PC-9 (cell line): Measurements from ENCODE around the gene ZNF555. TPM values are rescaled to one million over a fixed set of nuclear protein-coding genes. Genes with fewer than 3 reads are reported as not detected.

Experiments
- BruUV-seq: library from RNA; stranded (reverse); fragments of 400-500 nt; replicated peaks from 2 replicates; lab custom pipeline; 2021; lab: Mats Ljungman, UMichigan
- CTCF ChIA-PET: fragments of 300-600 bp; sonication (Branson Sonifier 250); formaldehyde crosslinking; loops from one replicate; lab custom pipeline; 2022; ENCODE audit warnings: antibody characterized with exemption; lab: Charles Lee
- POLR2A ChIA-PET: fragments of 300-600 bp; sonication (Branson Sonifier 250); formaldehyde crosslinking; loops from one replicate; lab custom pipeline; 2022; ENCODE audit warnings: antibody characterized with exemption; ENCODE audit not compliant: unreplicated experiment; lab: Charles Lee
- DNase-seq, 2 experiments: peaks; one replicate each; pipeline versions ENCODE4 v3.0.0 to v3.0.0-alpha.2; 2015 to 2022; ENCODE audit warnings: mixed read lengths in 1 of 2
- H2AFZ ChIP-seq: fragments of 200-600 bp; sonication (generic); 2 replicates; pipeline ENCODE4 v1.8.1; 2017; ENCODE audit warnings: antibody characterized with exemption
- H3F3A ChIP-seq: fragments of 200-600 bp; sonication (generic); 2 replicates; pipeline ENCODE4 v1.8.1; 2017; ENCODE audit warnings: antibody characterized with exemption, mild to moderate bottlenecking, low read depth; ENCODE audit not compliant: insufficient read depth
- H3K27ac ChIP-seq: fragments of 200-600 bp; sonication (generic); 2 replicates; pipeline ENCODE4 v1.6.1; 2016; ENCODE audit warnings: mixed run types
- H3K27me3 ChIP-seq: fragments of 200-600 bp; sonication (generic); 2 replicates; pipeline ENCODE4 v1.6.1; 2016; ENCODE audit warnings: low read depth, mixed run types; ENCODE audit not compliant: insufficient read depth
- H3K36me3 ChIP-seq: fragments of 200-600 bp; sonication (generic); 2 replicates; pipeline ENCODE4 v1.6.1; 2016; ENCODE audit warnings: low read depth, mixed run types
- H3K4me1 ChIP-seq: fragments of 200-600 bp; sonication (generic); replicated peaks from 2 replicates; pipeline ENCODE4 v1.6.1; 2016; ENCODE audit warnings: mixed run types; ENCODE audit not compliant: insufficient read depth
- H3K4me2 ChIP-seq: fragments of 200-600 bp; sonication (generic); 2 replicates; pipeline ENCODE4 v1.6.1; 2017; ENCODE audit warnings: mixed run types
- H3K4me3 ChIP-seq: fragments of 200-600 bp; sonication (generic); 2 replicates; pipeline ENCODE4 v1.6.1; 2016; ENCODE audit warnings: mixed run types
- H3K79me2 ChIP-seq: fragments of 200-600 bp; sonication (generic); 2 replicates; pipeline ENCODE4 v1.6.1; 2017; ENCODE audit warnings: low read depth, mixed run types
- H3K9me2 ChIP-seq: fragments of 200-600 bp; sonication (generic); 2 replicates; pipeline ENCODE4 v1.8.1; 2017; ENCODE audit warnings: mild to moderate bottlenecking; ENCODE audit not compliant: insufficient read depth
- H3K9me3 ChIP-seq: fragments of 200-600 bp; sonication (generic); 2 replicates; pipeline ENCODE4 v1.8.1; 2016; ENCODE audit warnings: low read depth; ENCODE audit not compliant: insufficient read depth
- H4K20me1 ChIP-seq: fragments of 200-600 bp; sonication (generic); 2 replicates; pipeline ENCODE4 v1.8.1; 2017; ENCODE audit not compliant: insufficient read depth
- CTCF ChIP-seq: fragments of 200-600 bp; sonication (generic); conservative IDR thresholded peaks from 2 replicates; pipeline ENCODE4 v1.6.1; 2017; ENCODE audit warnings: mixed run types, antibody characterized with exemption, mild to moderate bottlenecking, moderate library complexity
- EZH2 ChIP-seq: fragments of 200-600 bp; sonication (generic); IDR thresholded peaks from 2 replicates; pipeline ENCODE4 v1.8.0; 2017; ENCODE audit warnings: antibody characterized with exemption, low read depth
- intact Hi-C: fragments of 100-400 bp; cut with micrococcal nuclease; formaldehyde crosslinking; loops from one replicate; pipeline ENCODE4 v1.10.0; 2022; ENCODE audit not compliant: unreplicated experiment
- total RNA-seq: library from RNA; stranded (reverse); gene quantifications from 2 replicates; pipeline ENCODE4 v1.2.3, GENCODE V29; 2021

The ZNF555 gene
- total RNA-seq, 1 experiment from 2014 or later = 2.2 TPM

DNA sequence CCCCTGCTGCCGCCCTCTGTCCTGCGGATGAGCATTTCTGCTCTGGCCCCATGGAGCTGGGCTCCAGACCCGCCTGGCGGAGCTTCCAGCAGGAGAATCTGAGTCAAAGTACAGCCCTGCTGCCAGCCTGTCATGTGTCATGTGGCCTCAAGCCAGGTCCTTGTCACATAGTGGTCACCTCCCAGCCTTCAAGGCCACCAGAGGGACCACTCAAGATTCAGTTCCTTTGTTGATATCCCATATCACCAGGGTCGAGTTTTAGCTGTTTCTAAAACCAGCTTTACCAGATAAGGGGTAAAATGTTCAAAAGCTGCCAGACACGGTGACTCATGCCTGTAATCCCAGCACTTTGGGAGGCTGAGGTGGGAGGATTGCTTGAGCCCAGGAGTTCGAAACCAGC is 42.5 kb upstream of the ZNF555 start:
- BruUV-seq = no TSS peak
- no peak for DNase-seq
- Histone ChIP-seq H3K4me1 (no peaks in the 10 kb centered on the region), H3F3A (no peaks in the 10 kb centered on the region), H4K20me1 (no peaks in the 10 kb centered on the region), H3K79me2 (no peaks in the 10 kb centered on the region), H3K9me2 (no peaks in the 10 kb centered on the region), H3K27me3 (no peaks in the 10 kb centered on the region), H3K4me3 (no peak overlapping the region), H2AFZ (no peak overlapping the region), H3K4me2 (no peak overlapping the region), H3K27ac (no peak overlapping the region), H3K36me3 (no peaks in the 10 kb centered on the region), H3K9me3 (no peaks in the 10 kb centered on the region)
- TF ChIP-seq EZH2 = no peak
- CTCF ChIA-PET = no interaction called here
- intact Hi-C loops = no loop called here
- POLR2A ChIA-PET = interaction anchor here (0.6 kb wide), 1 partner anchor 44 kb away, joined by 4 read pairs; no protein-coding TSS in a partner anchor

DNA sequence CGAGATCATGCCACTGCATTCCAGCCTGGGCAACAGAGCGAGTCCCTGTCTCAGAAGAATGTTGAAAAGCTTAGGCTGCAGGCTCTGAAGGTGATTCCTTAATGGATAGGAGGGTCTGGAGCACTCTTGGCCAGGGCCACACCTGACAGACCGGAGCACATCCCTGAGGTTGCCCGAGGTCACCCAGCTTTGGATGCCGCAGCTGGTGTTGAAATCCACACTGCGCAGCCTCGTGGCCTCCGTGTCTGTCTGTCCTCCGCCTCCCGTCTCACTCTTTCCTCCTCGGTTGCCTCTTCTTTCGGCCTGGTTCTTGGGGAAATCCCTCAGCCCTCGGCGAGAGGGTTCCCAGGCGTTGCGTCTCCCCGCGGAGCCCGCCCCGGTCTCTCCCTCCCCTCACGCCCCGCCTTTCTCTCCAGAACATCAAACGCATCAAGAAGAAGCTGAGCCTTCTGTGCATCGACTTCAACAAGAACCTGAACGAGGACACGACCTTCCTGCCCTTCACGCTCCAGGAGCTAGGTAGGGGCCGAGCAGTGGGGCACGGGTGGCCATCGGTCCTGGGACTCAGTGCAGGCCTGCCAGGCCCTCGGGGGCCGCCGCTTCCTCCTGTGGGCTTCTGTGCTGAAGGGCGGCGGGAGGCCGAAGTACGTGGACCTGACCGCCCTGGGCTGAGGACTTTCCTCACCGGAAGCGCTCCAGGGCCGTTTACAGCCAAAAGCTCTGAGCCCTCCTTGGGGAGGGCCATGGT is 41.8 kb upstream of the ZNF555 start:
- no peaks in the 10 kb centered on the region for H3K9me2 ChIP-seq
- no peaks in the 10 kb centered on the region for H3K4me1 ChIP-seq
- no peak overlapping the region for H3K27ac ChIP-seq
- no peaks in the 10 kb centered on the region for H3K36me3 ChIP-seq
- ChIA-PET POLR2A (no interaction called here), CTCF (no interaction called here)
- no peak overlapping the region for H2AFZ ChIP-seq
- H3K9me3 ChIP-seq = no peaks in the 10 kb centered on the region
- no peak overlapping the region for H3K4me2 ChIP-seq
- no peaks in the 10 kb centered on the region for H3K27me3 ChIP-seq
- TF ChIP-seq CTCF = no peak
- no peak for TF ChIP-seq EZH2
- no peaks in the 10 kb centered on the region for H4K20me1 ChIP-seq
- intact Hi-C loops = no loop called here
- no TSS peak for BruUV-seq
- no peak overlapping the region for H3K4me3 ChIP-seq
- no peaks in the 10 kb centered on the region for H3K79me2 ChIP-seq
- no peaks in the 10 kb centered on the region for H3F3A ChIP-seq
- DNase-seq = no peak

DNA sequence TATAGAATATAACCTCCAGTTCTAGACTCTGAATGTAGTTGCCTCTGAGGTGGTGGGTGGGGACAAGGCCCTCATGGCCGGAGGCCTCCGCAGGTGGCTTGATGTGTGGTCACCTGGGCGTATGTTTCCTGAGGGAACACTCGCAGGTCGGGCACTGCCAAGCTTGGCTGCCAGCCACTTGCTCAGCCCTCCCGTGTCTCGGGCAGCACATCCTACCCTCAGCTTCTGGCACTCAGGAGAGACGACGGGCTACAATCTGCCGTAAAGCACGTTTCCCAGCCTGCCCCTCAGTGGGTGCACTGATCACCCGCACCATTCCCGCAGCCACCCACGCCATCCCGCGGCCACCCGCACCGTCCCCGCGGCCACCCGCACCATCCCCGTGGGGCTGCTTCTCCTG is 40.8 kb upstream of the ZNF555 start:
- intact Hi-C loops = no loop called here
- Histone ChIP-seq H3K9me2 (no peaks in the 10 kb centered on the region), H4K20me1 (no peaks in the 10 kb centered on the region), H3K27ac (no peak overlapping the region), H2AFZ (no peak overlapping the region), H3F3A (no peaks in the 10 kb centered on the region), H3K9me3 (no peaks in the 10 kb centered on the region), H3K4me3 (no peak overlapping the region), H3K4me1 (no peaks in the 10 kb centered on the region), H3K36me3 (no peaks in the 10 kb centered on the region), H3K4me2 (no peak overlapping the region), H3K79me2 (no peaks in the 10 kb centered on the region), H3K27me3 (no peaks in the 10 kb centered on the region)
- POLR2A ChIA-PET = no interaction called here
- DNase-seq = no peak
- no peak for TF ChIP-seq EZH2
- TF ChIP-seq CTCF = no peak
- BruUV-seq = no TSS peak
- CTCF ChIA-PET = no interaction called here
